Vagina (tissue), 2 donors: ENCODE results near the gene CCR7.

ENCODE experiments used
- POLR2A ChIP-seq, 2 donors: fragments of 450-650 bp; IDR thresholded peaks; one replicate each; pipeline ENCODE4 v1.6.1; 2017; ENCODE audit warnings: antibody characterized with exemption in 2 of 2, mild to moderate bottlenecking in 2 of 2, moderate library complexity in 2 of 2
- POLR2AphosphoS5 ChIP-seq, 2 donors: sonication (generic); formaldehyde crosslinking; IDR thresholded peaks; one replicate each; pipeline ENCODE4 v1.9.0; 2017; ENCODE audit warnings: antibody characterized with exemption in 2 of 2, mild to moderate bottlenecking in 2 of 2, low read depth in 1 of 2; ENCODE audit not compliant: insufficient read depth in 1 of 2
- TF ChIP-seq, protein P1 (sequence below), 3 experiments: fragments of 450-650 bp in 2 of 3; fragments of 200-600 bp in 1 of 3; sonication (generic) in 1 of 3; IDR thresholded peaks; one replicate each; pipeline ENCODE4 v1.5.1; 2017 to 2019; ENCODE audit warnings: antibody characterized with exemption in 3 of 3, mild to moderate bottlenecking in 2 of 3, moderate library complexity in 2 of 3

DNA sequence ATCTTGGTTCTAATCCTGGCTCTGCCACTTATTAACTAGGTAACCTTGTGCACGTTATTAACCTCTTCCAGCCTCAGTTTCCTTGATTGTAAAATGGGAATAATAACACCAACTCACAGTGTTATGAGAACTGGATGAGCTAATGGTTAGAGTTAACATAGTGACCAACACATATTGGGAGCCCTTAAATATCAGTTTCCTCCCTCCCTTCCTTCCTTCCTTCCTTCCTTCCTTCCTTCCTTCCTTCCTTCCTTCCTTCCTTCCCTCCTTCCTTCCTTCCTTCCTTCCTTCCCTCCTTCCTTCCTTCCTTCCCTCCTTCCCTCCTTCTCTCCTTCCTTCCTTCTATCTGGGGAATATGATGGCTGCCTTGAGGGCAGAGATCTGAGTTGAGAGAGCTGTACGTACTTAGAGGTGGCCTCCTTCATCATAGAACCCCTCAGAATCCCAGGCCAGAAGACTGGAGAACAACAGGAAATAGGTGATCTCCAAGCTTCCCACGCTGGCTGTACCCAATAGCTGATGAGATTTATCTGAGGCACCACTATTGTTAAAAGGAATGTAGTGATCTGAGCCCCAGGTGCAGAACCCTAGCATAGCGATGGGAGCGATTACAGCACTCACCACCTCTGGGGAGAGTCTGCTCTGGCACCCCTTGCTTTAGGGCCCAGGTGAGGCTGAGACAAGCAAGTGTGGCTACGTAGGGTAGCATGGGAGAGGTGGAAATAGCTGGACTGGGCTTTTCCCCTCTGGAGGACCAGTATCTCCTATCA is 26.2 kb downstream of the CCR7 start:
- TF ChIP-seq POLR2A (IDR thresholded peaks at IDR 0.05) = no peak
- TF ChIP-seq, protein P1, sequence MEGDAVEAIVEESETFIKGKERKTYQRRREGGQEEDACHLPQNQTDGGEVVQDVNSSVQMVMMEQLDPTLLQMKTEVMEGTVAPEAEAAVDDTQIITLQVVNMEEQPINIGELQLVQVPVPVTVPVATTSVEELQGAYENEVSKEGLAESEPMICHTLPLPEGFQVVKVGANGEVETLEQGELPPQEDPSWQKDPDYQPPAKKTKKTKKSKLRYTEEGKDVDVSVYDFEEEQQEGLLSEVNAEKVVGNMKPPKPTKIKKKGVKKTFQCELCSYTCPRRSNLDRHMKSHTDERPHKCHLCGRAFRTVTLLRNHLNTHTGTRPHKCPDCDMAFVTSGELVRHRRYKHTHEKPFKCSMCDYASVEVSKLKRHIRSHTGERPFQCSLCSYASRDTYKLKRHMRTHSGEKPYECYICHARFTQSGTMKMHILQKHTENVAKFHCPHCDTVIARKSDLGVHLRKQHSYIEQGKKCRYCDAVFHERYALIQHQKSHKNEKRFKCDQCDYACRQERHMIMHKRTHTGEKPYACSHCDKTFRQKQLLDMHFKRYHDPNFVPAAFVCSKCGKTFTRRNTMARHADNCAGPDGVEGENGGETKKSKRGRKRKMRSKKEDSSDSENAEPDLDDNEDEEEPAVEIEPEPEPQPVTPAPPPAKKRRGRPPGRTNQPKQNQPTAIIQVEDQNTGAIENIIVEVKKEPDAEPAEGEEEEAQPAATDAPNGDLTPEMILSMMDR (IDR thresholded peaks at IDR 0.05) = no peak
- no peak for TF ChIP-seq POLR2AphosphoS5 (IDR thresholded peaks at IDR 0.05; ENCODE audit: insufficient read depth in 1 of 2, low read depth in 1 of 2)
